ENCODE measurements around the gene CLMN.
"Not testable (repeated sequence)": the region's sequence is repeated elsewhere in the genome, so short reads cannot be mapped to it uniquely, and the experiment has no call there.

CLMN gene

DNA sequence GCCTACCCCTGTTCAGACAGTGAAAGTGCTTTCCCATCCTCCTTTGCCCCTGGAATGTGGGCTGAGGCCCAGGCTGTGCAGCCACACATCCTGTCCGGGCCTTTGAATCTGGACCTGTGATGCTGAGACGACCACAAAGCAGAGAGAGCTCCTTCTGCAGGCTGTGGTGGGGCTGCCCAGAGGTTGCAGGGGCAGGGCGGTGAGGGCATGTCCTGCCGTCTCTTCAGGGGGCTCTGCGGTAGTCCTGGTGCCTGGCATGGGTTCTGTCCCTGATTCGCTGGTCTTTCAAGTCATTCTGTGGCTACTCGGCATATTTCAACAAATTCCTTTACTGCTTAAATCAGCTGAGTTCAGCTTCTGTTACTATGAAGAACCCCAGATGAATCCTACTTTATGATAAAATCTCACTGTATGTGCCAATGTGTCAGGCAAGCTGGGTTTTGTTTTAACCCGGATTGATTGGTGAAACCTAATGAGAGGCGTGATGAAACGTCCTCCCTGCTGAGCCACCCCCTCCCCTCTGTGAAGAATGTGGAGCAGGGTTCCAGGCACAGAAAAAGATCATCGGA is 99.0 kb downstream of the CLMN start:
- no peak for DNase-seq (ENCODE audit: low read depth in 2 of 2)

DNA sequence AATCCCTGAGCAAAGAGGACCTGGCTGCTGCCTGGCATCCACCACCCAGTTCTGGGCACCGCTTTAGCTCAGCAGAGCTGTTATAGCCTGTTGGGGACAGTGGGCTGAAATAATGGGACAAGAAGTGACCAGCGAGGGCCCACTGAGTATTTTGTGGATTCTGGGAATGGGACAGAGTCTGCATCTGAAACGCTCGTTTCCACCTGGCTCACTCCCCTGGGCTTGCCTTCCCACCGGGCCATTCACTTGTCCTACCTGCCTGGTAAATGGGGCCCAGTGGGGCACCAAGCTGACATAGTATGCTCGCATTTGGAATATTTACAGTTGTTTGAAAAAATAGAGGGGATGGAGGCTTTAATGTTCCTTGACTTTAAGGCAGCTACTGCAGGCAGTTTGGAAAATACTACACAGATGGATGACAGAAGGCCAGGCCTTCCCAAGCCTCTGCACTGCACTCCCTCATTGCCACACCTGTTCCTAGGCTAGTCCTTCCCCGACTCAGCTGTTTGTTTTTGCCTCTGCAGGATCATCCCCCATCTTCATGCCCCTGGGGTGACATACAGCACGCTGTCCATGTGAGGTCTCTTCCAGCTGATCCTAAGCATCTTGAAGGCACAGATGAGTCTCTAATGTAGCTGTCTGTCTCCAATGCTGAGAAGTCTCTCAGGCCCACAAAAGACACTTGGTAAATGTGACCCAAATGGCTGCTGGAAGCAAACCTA is 101.1 kb downstream of the CLMN start:
- no peak for DNase-seq (ENCODE audit: low read depth in 2 of 2)

DNA sequence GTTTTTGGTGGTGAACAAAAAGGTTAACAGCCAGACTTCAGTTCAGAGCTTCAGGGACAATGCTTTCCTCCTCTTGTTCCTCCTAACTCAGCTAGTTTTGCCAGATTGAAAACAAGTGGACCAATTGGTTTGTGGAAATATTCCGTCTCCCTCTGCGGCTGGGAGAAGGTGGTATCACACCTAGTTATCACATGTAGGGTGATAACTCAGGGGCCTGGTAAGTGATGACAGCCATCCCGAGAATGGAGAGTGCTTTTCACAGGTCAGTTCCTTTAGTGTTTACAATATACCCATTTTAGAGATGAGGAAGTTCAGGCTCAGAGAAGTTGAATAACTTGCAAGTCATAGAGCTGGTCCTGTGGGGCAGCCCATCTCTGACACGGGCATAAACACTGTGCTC is 101.7 kb downstream of the CLMN start:
- DNase-seq (ENCODE audit: low read depth in 2 of 2) = no peak

DNA sequence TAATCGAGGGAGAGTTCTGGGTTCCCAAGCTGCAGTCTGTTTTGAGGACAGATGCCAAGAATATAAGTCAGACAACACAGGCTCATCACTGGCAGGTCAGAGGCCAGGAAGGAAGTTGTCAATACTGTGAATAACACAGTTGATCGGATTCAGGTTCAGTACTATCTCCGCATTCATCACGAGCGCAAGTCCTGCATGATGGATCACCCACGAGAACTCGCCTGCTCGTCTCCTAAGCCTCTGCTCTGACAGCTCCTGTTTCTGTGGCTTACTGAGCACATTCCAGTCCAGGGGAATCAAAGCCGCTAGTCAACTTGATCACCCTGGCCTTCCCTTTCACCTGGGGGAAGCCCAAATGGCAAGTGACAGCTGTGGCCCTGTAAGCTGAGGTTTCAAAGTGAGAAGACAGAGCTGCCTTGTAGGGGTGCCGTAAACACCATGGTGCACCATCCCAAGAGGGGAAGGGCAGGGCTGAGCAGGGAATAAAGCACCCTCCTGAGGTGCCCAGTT is 102.3 kb downstream of the CLMN start:
- DNase-seq (ENCODE audit: low read depth in 2 of 2) = no peak

DNA sequence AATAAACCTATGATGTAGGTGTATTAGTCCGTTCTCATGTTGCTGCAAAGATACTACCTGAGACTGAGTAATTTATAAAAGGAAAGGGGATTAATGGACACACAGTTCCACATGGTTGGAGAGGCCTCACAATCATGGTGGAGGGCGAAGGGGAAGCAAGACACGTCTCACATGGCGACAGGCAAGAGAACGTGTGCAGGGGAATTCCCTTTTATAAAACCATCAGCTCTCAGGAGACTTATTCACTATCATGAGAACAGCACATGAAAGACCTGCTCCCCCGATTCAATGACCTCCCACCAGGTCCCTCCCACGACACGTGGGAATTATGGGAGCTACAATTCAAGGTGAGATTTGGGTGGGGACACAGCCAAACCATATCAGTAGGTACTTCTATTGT is 103.7 kb downstream of the CLMN start:
- DNase-seq (ENCODE audit: low read depth in 2 of 2) = no peak

DNA sequence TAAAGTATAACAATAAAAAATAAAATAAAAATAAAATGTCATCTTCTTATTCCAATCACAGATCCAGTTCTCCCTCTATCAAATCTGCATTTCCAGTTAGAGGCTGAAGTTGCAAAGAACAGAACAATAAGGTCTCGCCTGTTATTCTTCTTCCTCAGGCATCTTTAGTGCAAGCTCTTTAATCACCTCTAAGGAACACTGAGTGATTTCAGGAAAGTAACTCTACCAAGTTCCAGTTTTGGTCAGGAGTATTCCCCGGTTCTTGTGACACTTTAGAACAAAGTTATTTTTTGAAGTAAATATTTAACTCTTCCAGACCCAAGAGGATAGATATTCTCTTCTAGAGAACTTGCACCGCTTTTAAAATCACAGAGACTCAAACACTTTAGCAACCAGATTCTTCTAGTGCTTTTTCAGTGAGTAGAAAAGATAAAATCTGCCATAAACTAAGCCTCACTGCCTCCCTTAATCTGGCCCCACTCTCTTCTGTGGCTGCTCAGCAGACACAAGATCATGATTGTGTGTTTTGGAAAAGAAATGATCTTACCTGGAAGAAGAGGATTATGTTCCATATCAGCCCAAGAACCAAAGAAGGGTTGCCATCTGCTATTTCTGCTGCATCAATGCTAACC is 104.5 kb downstream of the CLMN start:
- DNase-seq (ENCODE audit: low read depth in 2 of 2) = no peak

DNA sequence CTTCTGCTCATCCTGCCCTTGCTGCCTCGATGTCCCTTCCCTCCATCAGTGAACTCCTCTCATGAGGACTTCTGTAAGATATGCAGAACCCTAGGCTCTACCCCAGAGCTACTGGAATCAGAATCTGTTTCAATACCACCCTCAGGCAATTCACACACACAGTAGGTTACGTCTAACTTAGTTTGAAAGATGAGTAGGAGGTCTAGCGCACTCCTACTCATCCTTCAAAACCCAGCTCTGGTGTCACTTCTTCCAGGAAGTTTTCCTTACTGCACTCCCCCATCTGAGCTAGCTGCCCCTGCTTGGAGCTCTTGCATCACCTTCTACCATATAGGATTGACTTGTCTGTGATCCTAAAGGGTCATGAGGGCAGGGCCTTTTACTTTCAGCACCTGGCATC is 105.9 kb downstream of the CLMN start:
- no peak for DNase-seq (ENCODE audit: low read depth in 2 of 2)

DNA sequence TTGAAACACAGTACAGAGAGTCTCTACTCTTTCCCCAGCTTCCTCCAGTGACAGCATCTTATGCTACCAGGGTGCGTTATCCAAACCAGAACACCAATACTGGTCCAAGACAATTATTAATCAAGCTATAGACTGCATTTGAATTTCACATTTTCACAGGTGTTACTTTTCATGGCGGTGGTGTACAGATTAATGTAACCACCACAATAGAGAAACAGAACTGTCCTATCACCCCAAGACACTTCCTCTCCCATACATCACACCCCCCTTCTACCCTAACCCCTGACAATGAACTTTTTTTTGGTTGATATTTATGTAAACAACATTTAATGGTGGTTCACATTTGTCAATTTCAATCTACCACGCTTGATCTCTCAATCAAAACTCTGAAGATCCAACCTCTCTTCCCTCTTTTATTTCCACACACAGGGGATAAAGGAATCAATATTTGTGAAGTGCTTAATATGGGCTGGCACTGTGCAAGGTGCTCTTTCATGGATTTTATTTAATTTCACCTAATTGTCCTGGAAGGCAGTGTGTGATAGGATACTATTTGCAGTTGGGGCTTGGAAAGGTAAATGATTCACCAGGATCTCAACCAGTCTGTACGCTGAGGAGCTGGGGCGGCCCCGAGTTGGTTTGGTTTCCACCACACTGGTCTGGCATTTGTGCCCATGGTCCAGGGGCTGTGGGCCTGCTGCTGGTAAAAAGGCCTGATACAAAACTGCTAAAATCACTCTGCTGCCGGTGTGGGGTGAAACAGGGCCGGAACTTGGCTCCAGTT is 107.8 kb downstream of the CLMN start:
- DNase-seq (ENCODE audit: low read depth in 2 of 2) = no peak

DNA sequence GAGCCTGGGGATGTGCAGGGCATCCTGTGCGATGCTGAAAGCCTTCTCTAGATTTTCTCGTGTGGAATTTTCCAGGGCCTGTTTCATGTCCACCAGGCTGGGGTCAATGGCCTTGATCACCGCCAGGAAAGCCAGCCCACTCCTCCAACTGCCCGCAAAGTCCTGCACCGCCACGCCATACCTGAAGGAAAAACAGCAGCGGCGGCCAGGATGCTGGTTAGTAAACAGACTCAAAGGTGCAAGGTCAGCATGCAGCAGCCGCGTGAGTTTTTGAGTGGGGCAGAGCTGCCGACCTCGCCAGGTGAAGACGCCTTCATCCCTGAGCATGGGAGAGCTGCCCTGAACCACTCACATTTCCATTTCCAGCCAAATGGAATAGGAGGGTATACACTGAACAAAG is 109.0 kb downstream of the CLMN start:
- no peak for DNase-seq (ENCODE audit: low read depth in 2 of 2)

DNA sequence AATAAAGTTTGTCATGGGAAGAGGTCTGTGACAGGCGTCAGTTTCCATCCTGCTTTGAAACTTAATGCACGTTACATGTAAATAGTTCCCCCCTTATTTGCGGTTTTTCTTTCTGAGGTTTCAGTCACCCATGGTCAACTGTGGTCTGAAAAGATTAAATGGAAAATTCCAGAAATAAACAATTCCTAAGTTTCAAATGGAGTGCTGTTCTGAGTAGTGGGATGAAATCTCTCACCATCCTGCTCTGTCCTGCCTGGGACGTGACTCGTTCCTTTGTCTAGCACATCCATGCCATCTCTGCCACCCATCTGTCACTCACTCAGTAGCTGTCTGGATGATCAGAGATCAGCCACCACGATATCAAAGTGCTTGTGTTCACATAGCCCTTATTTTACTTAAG is 111.1 kb downstream of the CLMN start:
- DNase-seq (ENCODE audit: low read depth in 2 of 2) = no peak

DNA sequence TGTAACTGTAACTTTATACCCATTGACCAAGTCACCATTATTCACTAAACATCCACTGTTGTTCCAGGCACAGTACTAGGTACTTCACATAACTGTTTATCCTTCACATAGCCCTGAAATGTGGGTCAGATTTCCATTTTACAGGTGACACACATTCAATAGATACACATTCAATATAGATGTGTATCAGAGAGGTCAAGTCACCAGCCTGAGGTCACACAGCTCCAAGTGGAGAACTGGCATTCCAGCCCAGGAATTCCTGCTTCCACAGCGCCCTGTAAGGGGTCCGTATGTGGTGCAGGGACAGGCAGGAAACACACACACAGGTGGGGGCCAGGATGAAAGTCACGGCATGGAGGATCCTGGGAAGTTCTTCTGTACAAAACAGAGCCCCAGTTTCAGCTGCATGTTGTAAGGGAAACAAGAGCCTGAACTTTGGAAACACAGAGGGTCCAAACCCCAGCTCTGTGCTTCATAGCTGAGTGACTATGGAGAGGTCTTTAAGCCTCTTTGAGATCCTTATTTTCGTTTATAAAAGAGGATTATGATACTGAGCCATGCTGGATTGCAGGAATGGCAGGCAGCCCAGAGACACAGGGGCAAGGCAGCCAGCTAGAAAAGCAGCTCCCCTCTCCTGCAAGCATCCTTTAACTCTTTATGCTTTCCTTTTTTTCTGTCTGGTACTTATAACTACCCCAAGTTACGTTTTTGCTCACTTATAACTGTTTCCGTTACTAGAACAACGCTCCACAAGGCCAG is 112.1 kb downstream of the CLMN start:
- DNase-seq (ENCODE audit: low read depth in 2 of 2) = no peak

DNA sequence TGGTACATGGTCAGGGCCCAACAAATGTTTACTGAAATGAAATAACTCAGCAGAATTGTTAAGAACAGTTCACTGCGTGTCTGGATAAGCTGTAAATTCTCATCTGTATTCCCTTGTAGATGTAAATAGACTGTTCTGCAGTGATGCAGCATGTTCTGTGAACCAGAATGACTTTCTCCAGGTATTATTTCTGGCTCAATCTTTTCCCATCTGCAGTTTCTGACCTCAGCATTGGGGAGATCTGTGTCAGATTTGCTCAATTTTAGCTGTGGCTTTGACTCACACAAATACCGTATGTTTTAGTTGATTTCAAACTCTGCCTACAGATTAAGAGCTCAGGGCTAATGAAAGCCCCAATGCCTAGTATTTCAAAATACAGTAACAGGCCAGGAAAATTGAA is 113.2 kb downstream of the CLMN start:
- DNase-seq (ENCODE audit: low read depth in 2 of 2) = no peak

DNA sequence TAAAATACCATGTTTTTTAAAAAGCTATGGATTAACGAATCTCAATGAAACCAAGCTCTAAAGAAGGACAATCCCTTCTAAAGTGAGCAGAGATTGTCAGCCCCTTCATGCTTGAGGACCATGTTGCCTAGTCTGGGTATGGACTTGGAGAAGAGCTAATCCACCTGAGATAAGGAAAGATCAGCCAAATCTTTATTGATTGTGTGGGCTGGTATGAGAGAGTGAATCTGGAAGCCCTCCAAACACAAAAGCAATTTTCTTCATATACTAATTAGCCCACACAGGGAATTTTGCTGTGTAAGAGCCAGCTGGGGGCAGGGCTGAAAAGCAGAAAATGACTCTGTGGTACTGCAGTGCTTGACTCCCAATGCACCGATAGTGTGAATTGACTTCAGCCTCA is 115.0 kb downstream of the CLMN start:
- DNase-seq (ENCODE audit: low read depth in 2 of 2) = no peak

DNA sequence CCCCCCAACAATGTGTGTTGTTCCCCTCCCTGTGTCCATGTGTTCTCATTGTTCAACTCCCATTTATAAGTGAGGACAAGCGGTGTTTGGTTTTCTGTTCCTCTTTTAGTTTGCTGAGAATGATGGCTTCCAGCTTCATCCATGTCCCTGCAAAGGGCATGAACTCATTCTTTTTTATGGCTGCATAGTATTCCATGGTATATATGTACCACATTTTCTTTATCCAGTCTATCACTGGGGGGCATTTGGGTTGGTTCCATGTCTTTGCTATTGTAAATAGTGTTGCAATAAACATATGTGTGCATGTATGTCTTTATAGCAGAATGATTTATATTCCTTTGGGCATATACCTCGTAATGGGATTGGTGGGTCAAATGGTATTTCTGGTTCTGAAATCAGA is 118.0 kb downstream of the CLMN start:
- DNase-seq (ENCODE audit: low read depth in 2 of 2) = not testable (repeated sequence)

DNA sequence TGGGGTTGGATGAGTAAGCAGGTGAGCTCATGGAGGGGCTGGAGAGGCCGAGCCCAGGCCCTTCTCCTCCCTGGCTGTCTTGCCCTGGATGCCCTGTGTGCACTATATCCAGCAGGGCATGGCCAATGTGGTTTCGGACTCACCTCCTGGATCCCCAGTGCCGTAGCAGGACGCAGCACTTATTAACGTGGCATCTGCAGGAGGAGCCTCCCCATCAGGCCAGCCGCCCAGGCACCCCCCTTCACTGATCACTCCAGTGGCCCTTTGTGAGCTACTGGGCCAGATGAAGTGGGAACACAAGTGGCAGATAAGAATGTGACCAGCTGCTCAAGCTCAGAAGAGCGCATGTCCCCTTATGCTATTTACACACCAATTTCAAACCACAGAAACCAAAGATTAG is 119.3 kb downstream of the CLMN start:
- DNase-seq (ENCODE audit: low read depth in 2 of 2) = no peak

DNA sequence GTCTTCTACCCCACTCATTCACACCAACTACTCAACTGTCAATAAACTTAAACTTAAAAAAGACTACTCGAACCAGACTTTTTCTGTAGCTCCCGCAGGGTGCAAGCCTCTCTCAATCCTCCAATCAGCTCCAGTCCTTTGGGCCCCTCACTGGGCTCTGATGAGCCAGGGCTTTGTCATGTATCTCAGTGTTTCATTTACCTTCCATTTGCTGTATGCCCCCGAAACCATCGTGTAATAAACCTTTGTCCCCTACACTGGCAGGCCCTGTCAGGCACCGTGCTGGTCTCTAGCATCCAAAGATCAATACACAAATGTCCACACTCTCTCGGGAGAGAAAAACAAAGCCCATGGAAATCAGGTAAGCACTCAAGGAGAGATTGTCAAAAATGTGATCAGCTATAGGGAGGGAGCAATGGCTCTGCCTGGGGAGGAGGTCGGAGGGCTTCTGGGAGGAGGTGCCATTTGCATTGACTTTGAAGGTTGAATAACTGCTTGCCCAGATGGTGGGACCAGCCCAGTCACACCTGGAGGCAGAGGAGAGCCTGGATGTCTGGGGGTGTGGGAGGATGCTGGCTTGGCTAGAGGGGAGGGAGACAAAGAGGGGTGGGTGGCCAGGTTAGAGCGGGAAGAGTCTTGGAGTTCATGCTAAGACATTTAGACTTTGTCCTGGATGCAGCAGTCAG is 120.3 kb downstream of the CLMN start:
- DNase-seq (ENCODE audit: low read depth in 2 of 2) = no peak

DNA sequence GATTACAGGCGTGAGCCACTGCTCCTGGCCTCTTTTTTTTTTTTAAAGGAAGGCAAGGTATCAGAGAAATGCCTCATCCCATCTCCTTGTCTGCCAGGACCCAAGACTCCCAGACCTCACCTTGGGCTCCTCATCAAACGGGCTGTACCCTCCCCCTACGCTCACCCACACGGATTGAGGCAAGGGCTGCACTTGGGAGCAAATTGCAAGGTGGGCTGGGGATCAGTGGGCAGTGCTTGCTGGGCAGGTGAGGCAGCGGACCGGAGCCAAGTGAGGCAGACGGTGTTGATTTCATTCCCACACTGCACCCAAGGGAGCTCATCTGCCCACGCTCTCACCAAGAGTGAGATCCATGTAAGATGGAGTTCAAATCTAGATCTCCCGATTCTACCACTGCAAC is 121.4 kb downstream of the CLMN start:
- DNase-seq (ENCODE audit: low read depth in 2 of 2) = no peak

DNA sequence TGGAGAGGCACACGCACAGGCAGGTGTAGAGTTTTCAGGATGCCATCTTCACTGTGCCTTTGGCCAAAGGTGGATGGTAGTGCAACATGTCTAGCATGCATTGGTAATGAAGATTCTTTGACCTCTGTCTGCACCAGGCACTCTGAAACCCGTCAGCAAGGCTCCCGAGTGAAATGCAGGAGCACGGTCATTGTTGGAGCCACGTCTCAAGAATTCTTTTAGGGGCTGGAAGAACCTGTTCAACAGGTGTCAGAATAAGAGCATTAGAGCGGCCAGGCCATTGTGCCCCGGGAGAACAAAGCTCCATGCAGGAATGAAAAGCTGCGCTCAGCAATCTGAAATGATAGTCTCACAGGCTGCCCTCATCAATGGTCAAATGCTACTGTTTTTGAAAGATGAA is 122.2 kb downstream of the CLMN start:
- DNase-seq (ENCODE audit: low read depth in 2 of 2) = no peak

DNA sequence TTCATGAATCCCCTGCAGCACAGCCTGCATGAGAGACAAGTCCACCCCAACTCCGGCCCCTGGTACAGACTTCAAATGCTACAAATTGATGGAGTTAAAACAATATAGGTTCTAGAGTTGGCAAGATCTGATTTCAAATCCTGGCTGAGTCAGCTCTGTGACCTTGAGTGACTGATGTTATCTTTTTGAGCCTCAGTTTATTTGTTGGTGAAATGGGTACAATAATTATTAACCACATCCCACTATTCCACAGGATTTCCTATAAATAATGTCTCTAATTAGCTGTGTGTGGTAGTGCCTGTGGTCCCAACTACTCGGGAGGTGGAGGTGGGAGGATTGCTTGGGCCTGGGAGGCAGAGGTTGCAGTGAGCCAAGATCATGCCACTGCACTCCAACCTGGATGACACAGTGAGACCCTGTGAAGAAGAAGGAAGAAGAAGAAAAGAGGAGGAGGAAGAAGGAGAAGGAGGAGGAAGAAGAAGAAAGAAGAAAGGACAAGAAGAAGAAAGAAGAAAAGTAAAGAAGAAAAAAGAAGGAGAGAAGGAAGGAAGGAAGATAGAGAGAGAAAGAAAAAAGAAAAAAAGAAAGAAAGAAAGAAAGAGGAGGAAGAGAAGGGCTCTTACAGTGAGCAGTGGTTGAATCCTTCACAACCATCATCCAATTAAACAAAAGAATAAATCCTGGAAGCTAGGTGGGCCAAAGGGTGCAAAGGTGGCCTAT is 122.7 kb downstream of the CLMN start:
- DNase-seq (ENCODE audit: low read depth in 2 of 2) = no peak

DNA sequence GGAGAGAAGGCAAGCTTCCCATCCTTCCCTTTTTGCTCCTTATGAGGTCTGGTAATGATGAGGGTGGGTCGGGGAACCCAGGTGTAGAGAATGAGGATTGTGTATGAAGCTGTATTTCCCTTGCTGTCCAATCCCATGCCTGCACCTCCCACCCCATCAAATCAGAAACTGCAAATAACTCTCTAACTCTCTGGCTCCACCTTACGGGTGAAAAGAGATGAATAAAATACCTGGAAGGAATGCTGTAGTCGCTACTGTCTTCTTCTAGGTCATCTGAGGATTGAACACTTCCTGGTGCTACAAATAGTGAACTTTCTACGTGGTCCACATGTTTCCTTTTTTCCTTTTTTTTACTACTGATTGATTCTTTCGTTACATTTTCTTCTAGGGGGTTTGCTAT is 123.4 kb downstream of the CLMN start:
- no peak for DNase-seq (ENCODE audit: low read depth in 2 of 2)

DNA sequence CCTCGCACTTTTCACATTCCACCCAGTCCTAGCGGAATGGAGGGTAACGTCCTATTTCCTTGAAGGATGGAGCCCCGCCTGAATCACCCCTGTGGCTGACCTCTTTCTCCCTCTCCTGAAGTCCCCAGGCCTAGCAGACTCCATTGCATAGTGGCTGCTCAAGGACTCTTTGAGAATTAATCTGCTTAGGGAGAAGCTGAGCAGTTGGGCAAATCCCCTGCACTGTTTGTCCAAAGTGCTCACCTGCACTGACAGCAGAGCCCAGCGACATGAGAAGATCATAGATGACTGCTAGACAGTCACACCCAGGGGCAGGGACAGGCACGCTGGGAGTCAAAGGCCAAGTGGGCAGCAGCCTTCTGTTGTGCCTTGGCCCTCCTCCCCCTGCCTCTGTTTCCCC is 124.7 kb downstream of the CLMN start:
- DNase-seq (ENCODE audit: low read depth in 2 of 2) = no peak

Data from stimulated activated CD4-positive, alpha-beta T cell treated with anti-CD3 and anti-CD28 coated beads, Interleukin-15, amount 100 ng/mL, for 48 hours (primary cell).